ENCODE results near the gene KRT6B. TPM values are rescaled to one million over a fixed set of nuclear protein-coding genes. Genes with fewer than 3 reads are reported as not detected.

KRT6B gene
- polyA plus RNA-seq, 6 donors from 2014 or later, result not detected

Other genes starting within 250 kb of the KRT6B start
- gene KRT7, start 218.9 kb downstream of the KRT6B start, polyA plus RNA-seq (ENCODE audit: low read depth in 6 of 6), result not detected
- gene KRT86, start 177.5 kb downstream of the KRT6B start, polyA plus RNA-seq (ENCODE audit: low read depth in 6 of 6), result not detected
- gene KRT81, start 160.6 kb downstream of the KRT6B start, polyA plus RNA-seq (ENCODE audit: low read depth in 6 of 6), result not detected
- not detected for gene KRT83, start 130.7 kb downstream of the KRT6B start, polyA plus RNA-seq (ENCODE audit: low read depth in 6 of 6)
- not detected for gene KRT85, start 84.7 kb downstream of the KRT6B start, polyA plus RNA-seq (ENCODE audit: low read depth in 6 of 6)
- gene KRT84, start 66.5 kb downstream of the KRT6B start, polyA plus RNA-seq (ENCODE audit: low read depth in 6 of 6), result not detected
- not detected for gene KRT82, start 45.8 kb downstream of the KRT6B start, polyA plus RNA-seq (ENCODE audit: low read depth in 6 of 6)
- not detected for gene KRT75, start 17.8 kb downstream of the KRT6B start, polyA plus RNA-seq (ENCODE audit: low read depth in 6 of 6)
- not detected for gene KRT6C, start 21.7 kb upstream of the KRT6B start, polyA plus RNA-seq (ENCODE audit: low read depth in 6 of 6)
- gene KRT6A, start 41.1 kb upstream of the KRT6B start, polyA plus RNA-seq (ENCODE audit: low read depth in 6 of 6), result not detected
- not detected for gene KRT5, start 68.2 kb upstream of the KRT6B start, polyA plus RNA-seq (ENCODE audit: low read depth in 6 of 6)
- not detected for gene KRT71, start 101.0 kb upstream of the KRT6B start, polyA plus RNA-seq (ENCODE audit: low read depth in 6 of 6)
- gene KRT74, start 121.7 kb upstream of the KRT6B start, polyA plus RNA-seq (ENCODE audit: low read depth in 6 of 6), result not detected
- not detected for gene KRT72, start 149.3 kb upstream of the KRT6B start, polyA plus RNA-seq (ENCODE audit: low read depth in 6 of 6)
- gene KRT73, start 166.4 kb upstream of the KRT6B start, polyA plus RNA-seq (ENCODE audit: low read depth in 6 of 6), result not detected
- gene KRT2, start 200.1 kb upstream of the KRT6B start, polyA plus RNA-seq (ENCODE audit: low read depth in 6 of 6), result not detected
- gene KRT1, start 228.3 kb upstream of the KRT6B start, polyA plus RNA-seq (ENCODE audit: low read depth in 6 of 6), result under 1 TPM in 1 of 6 donors, not detected in 5; 0.44 TPM